HUES6 (cell line): ENCODE results near the gene EGLN1.

Experiments
- H3K27ac ChIP-seq: 2 replicates; pipeline ENCODE4 v1.7.0; 2013; ENCODE audit warnings: low read depth, mild to moderate bottlenecking, low read length, inconsistent platforms
- H3K27me3 ChIP-seq: 2 replicates; pipeline ENCODE4 v1.6.1; 2013; ENCODE audit warnings: low read length; ENCODE audit not compliant: control insufficient read depth, insufficient read depth
- H3K36me3 ChIP-seq: 2 replicates; pipeline ENCODE4 v1.6.1; 2013; ENCODE audit warnings: low read length; ENCODE audit not compliant: control insufficient read depth, insufficient read depth
- H3K4me1 ChIP-seq: 2 replicates; pipeline ENCODE4 v1.6.1; 2013; ENCODE audit warnings: low read length; ENCODE audit not compliant: control insufficient read depth, insufficient read depth
- H3K4me3 ChIP-seq: 2 replicates; pipeline ENCODE4 v1.5.1; 2013; ENCODE audit warnings: low read depth, low read length
- H3K9ac ChIP-seq: one replicate; pipeline ENCODE4 v1.6.1; 2013; ENCODE audit warnings: mild to moderate bottlenecking, low read length
- H3K9me3 ChIP-seq: 2 replicates; pipeline ENCODE4 v1.6.1; 2013; ENCODE audit warnings: low read depth, low read length; ENCODE audit not compliant: control insufficient read depth, insufficient read depth

Gene EGLN1

GRCh38 chr1:231414260-231415016, 7.6 kb downstream of the EGLN1 start:
- Histone ChIP-seq H3K27ac (no peak overlapping the region), H3K4me1 (no peaks in the 10 kb centered on the region)

GRCh38 chr1:231413749-231414082, 8.4 kb downstream of the EGLN1 start:
- H3K4me1 ChIP-seq: no peaks in the 10 kb centered on the region; the same call in 1 of the 2 replicates
- H3K9ac ChIP-seq: no peak overlapping the region
- no peaks in the 10 kb centered on the region for H3K36me3 ChIP-seq
- no peak overlapping the region for H3K4me3 ChIP-seq
- no peaks in the 10 kb centered on the region for H3K9me3 ChIP-seq
- H3K27me3 ChIP-seq: peaks cover 8% of the 10 kb centered on the region
- no peak overlapping the region for H3K27ac ChIP-seq

More at GRCh38 chr1:231414260-231415016, 7.6 kb downstream of the EGLN1 start:
- no peaks in the 10 kb centered on the region for H3K9me3 ChIP-seq
- H3K27me3 ChIP-seq: peaks cover 15% of the 10 kb centered on the region
- H3K36me3 ChIP-seq: no peaks in the 10 kb centered on the region
- H3K9ac ChIP-seq: no peak overlapping the region
- H3K4me3 ChIP-seq: no peak overlapping the region

GRCh38 chr1:231411036-231411531, 11.0 kb downstream of the EGLN1 start:
- Histone ChIP-seq H3K9me3 (no peaks in the 10 kb centered on the region), H3K4me3 (no peak overlapping the region), H3K9ac (no peak overlapping the region), H3K4me1 (no peaks in the 10 kb centered on the region; the same call in 1 of the 2 replicates), H3K36me3 (no peaks in the 10 kb centered on the region), H3K27ac (no peak overlapping the region), H3K27me3 (no peaks in the 10 kb centered on the region)

- no peak overlapping the region for H3K9ac ChIP-seq
- no peak overlapping the region for H3K27ac ChIP-seq
- H3K4me1 ChIP-seq: no peaks in the 10 kb centered on the region; the same call in 1 of the 2 replicates
- H3K9me3 ChIP-seq: no peaks in the 10 kb centered on the region
- no peaks in the 10 kb centered on the region for H3K27me3 ChIP-seq
- no peak overlapping the region for H3K4me3 ChIP-seq
- no peaks in the 10 kb centered on the region for H3K36me3 ChIP-seq
Measured at GRCh38 chr1:231410036-231410612, 12.0 kb downstream of the EGLN1 start.

GRCh38 chr1:231408528-231409094, 13.5 kb downstream of the EGLN1 start:
- Histone ChIP-seq H3K9ac (no peak overlapping the region), H3K27me3 (no peaks in the 10 kb centered on the region), H3K4me3 (no peak overlapping the region), H3K36me3 (no peaks in the 10 kb centered on the region), H3K9me3 (no peaks in the 10 kb centered on the region), H3K27ac (no peak overlapping the region), H3K4me1 (no peaks in the 10 kb centered on the region; the same call in 1 of the 2 replicates)

- Histone ChIP-seq H3K4me1 (no peaks in the 10 kb centered on the region; the same call in 1 of the 2 replicates), H3K9ac (no peak overlapping the region), H3K27me3 (no peaks in the 10 kb centered on the region), H3K4me3 (no peak overlapping the region), H3K9me3 (no peaks in the 10 kb centered on the region), H3K36me3 (no peaks in the 10 kb centered on the region), H3K27ac (no peak overlapping the region)
Measured at GRCh38 chr1:231407547-231408396, 14.3 kb downstream of the EGLN1 start.

GRCh38 chr1:231407049-231407448, 15.0 kb downstream of the EGLN1 start:
- Histone ChIP-seq H3K27me3 (no peaks in the 10 kb centered on the region), H3K9me3 (no peaks in the 10 kb centered on the region), H3K27ac (no peak overlapping the region), H3K36me3 (no peaks in the 10 kb centered on the region), H3K4me3 (no peak overlapping the region), H3K9ac (no peak overlapping the region), H3K4me1 (no peaks in the 10 kb centered on the region; the same call in 1 of the 2 replicates)

- Histone ChIP-seq H3K9me3 (no peaks in the 10 kb centered on the region), H3K4me3 (no peak overlapping the region), H3K4me1 (no peaks in the 10 kb centered on the region; the same call in 1 of the 2 replicates), H3K9ac (no peak overlapping the region), H3K27ac (no peak overlapping the region), H3K27me3 (no peaks in the 10 kb centered on the region), H3K36me3 (no peaks in the 10 kb centered on the region)
Measured at GRCh38 chr1:231404318-231404717, 17.8 kb downstream of the EGLN1 start.

GRCh38 chr1:231401478-231401877, 20.6 kb downstream of the EGLN1 start:
- H3K9me3 ChIP-seq: no peaks in the 10 kb centered on the region
- no peaks in the 10 kb centered on the region; the same call in 1 of the 2 replicates for H3K4me1 ChIP-seq
- H3K9ac ChIP-seq: no peak overlapping the region
- no peak overlapping the region for H3K27ac ChIP-seq
- H3K4me3 ChIP-seq: no peak overlapping the region
- H3K27me3 ChIP-seq: no peaks in the 10 kb centered on the region
- H3K36me3 ChIP-seq: no peaks in the 10 kb centered on the region

GRCh38 chr1:231397886-231398671, 24.0 kb downstream of the EGLN1 start:
- H3K4me3 ChIP-seq: no peak overlapping the region
- H3K36me3 ChIP-seq: no peaks in the 10 kb centered on the region
- H3K27me3 ChIP-seq: no peaks in the 10 kb centered on the region
- no peaks in the 10 kb centered on the region for H3K9me3 ChIP-seq
- H3K27ac ChIP-seq: no peak overlapping the region
- H3K4me1 ChIP-seq: peaks cover 14% of the 10 kb centered on the region
- H3K9ac ChIP-seq: no peak overlapping the region
